Kidney epithelial cell (primary cell): ENCODE measurements around the gene PABPN1L. TPM values are rescaled to one million over a fixed set of nuclear protein-coding genes. Genes with fewer than 3 reads are reported as not detected.

Experiments
- DNase-seq: peaks from one replicate; pipeline ENCODE4 v3.0.0-alpha.2; 2010; ENCODE audit warnings: low read depth
- H3K27me3 ChIP-seq: 2 replicates; pipeline ENCODE4 v1.6.0; 2011; ENCODE audit warnings: low read length; ENCODE audit not compliant: control insufficient read depth, insufficient read depth
- H3K36me3 ChIP-seq: 2 replicates; pipeline ENCODE4 v1.5.1; 2011; ENCODE audit warnings: low read length; ENCODE audit not compliant: control insufficient read depth, insufficient read depth
- H3K4me3 ChIP-seq: 2 replicates; pipeline ENCODE4 v1.5.1; 2011; ENCODE audit warnings: low read depth, mild to moderate bottlenecking, control low read depth, low read length
- total RNA-seq: library from RNA; depleted of rRNA; stranded (reverse); fragments of >200 nt; gene quantifications from 2 replicates; pipeline ENCODE4 v1.2.3, GENCODE V29; 2015
- TF ChIP-seq, protein P1 (sequence below): IDR thresholded peaks from 2 replicates; pipeline ENCODE4 v1.5.1; 2011; ENCODE audit warnings: mild to moderate bottlenecking, moderate library complexity, low read length, control low read depth, inconsistent platforms; ENCODE audit not compliant: insufficient read depth, poor library complexity, severe bottlenecking

PABPN1L gene
- total RNA-seq, 1 donor from 2014 or later, result not detected

- DNase-seq, result no peak
- TF ChIP-seq, protein P1, sequence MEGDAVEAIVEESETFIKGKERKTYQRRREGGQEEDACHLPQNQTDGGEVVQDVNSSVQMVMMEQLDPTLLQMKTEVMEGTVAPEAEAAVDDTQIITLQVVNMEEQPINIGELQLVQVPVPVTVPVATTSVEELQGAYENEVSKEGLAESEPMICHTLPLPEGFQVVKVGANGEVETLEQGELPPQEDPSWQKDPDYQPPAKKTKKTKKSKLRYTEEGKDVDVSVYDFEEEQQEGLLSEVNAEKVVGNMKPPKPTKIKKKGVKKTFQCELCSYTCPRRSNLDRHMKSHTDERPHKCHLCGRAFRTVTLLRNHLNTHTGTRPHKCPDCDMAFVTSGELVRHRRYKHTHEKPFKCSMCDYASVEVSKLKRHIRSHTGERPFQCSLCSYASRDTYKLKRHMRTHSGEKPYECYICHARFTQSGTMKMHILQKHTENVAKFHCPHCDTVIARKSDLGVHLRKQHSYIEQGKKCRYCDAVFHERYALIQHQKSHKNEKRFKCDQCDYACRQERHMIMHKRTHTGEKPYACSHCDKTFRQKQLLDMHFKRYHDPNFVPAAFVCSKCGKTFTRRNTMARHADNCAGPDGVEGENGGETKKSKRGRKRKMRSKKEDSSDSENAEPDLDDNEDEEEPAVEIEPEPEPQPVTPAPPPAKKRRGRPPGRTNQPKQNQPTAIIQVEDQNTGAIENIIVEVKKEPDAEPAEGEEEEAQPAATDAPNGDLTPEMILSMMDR, result no peak
- H3K36me3 ChIP-seq, result no peaks in the 10 kb centered on the region
- no peak overlapping the region for H3K4me3 ChIP-seq
- H3K27me3 ChIP-seq, result peaks cover 59% of the 10 kb centered on the region
These were observed 3.2 kb upstream of the PABPN1L start for GRCh38 chr16:88869673-88869980.

GRCh38 chr16:88868974-88869672, 2.7 kb upstream of the PABPN1L start:
- H3K36me3 ChIP-seq, result no peaks in the 10 kb centered on the region
- TF ChIP-seq, protein P1, result no peak
- H3K27me3 ChIP-seq, result peaks cover 59% of the 10 kb centered on the region
- H3K4me3 ChIP-seq, result no peak overlapping the region
- no peak for DNase-seq

GRCh38 chr16:88867581-88868246, 1.3 kb upstream of the PABPN1L start:
- TF ChIP-seq, protein P1, result no peak
- no peak overlapping the region for H3K4me3 ChIP-seq

GRCh38 chr16:88865742-88866141, 718 bp downstream of the PABPN1L start:
- Histone ChIP-seq H3K4me3 (no peak overlapping the region), H3K36me3 (peaks cover 3% of the 10 kb centered on the region), H3K27me3 (peaks cover 44% of the 10 kb centered on the region)
- no peak for DNase-seq
- TF ChIP-seq, protein P1, result no peak

More at GRCh38 chr16:88867581-88868246, 1.3 kb upstream of the PABPN1L start:
- Histone ChIP-seq H3K36me3 (no peaks in the 10 kb centered on the region), H3K27me3 (peaks cover 59% of the 10 kb centered on the region)
- DNase-seq, result no peak

DNA sequence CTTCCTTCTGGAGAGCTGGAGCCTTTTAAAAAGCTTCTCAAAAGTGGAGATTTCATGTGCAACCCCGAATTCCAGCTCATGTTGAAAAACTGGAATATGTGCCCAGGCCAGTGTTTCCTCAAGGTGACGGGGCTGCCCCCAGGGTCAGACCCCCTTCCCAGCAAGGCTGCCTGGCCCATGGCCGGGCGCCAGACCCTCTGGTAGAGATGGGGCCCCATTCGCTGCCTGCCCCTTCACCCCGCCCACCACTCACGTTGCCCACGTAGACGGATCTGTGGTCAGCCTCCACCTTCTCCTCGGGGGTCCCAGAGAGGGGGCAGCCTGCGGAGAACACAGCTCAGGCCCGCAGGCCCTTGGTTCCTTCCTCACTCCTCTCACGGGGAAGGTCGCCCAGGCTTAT, 1.1 kb downstream of the PABPN1L start:
- Histone ChIP-seq H3K4me3 (no peak overlapping the region), H3K36me3 (peaks cover 3% of the 10 kb centered on the region), H3K27me3 (peaks cover 40% of the 10 kb centered on the region)
- TF ChIP-seq, protein P1, result no peak
- no peak for DNase-seq
